HEK293 (cell line): ENCODE measurements around the gene C20orf204.
"Not testable (repeated sequence)": the region's sequence is repeated elsewhere in the genome, so short reads cannot be mapped to it uniquely, and the experiment has no call there.

Experiments
- CTCF ChIA-PET: fragments of 350-600 bp; formaldehyde crosslinking; extraction: SDS; loops from one replicate; lab custom pipeline; 2021; ENCODE audit warnings: antibody characterized with exemption; lab: Yijun Ruan, JAX
- POLR2A ChIA-PET: fragments of 300-600 bp; formaldehyde crosslinking; extraction: SDS; loops from one replicate; lab custom pipeline; 2020; ENCODE audit warnings: antibody characterized with exemption, inconsistent platforms; lab: Yijun Ruan, JAX
- H3K27ac ChIP-seq: fragments of 200-500 bp; sonication (Bioruptor generic); 2 replicates; pipeline ENCODE4 v1.5.1; 2014; ENCODE audit warnings: low read depth, low read length, control low read depth, inconsistent platforms; ENCODE audit errors: extremely low read depth
- H3K36me3 ChIP-seq, 2 experiments: fragments of 200-500 bp in 1 of 2; sonication (Bioruptor generic) in 1 of 2; 1 replicate in 1 of 2; 2 replicates in 1 of 2; pipeline ENCODE4 v1.5.1; 2014 to 2017; ENCODE audit warnings: inconsistent platforms in 2 of 2, low read length in 2 of 2; ENCODE audit not compliant: control insufficient read depth in 2 of 2, insufficient read depth in 1 of 2
- H3K4me1 ChIP-seq: fragments of 200-500 bp; sonication (Bioruptor generic); 2 replicates; pipeline ENCODE4 v1.5.1; 2014; ENCODE audit warnings: mild to moderate bottlenecking, low read length, inconsistent platforms; ENCODE audit not compliant: control insufficient read depth, insufficient read depth
- H3K4me3 ChIP-seq: 2 replicates; pipeline ENCODE4 v1.5.1; 2011; ENCODE audit warnings: low read depth, mild to moderate bottlenecking, control low read depth, low read length, moderate library complexity
- H3K9me3 ChIP-seq: fragments of 200-500 bp; sonication (Bioruptor generic); 2 replicates; pipeline ENCODE4 v1.5.1; 2014; ENCODE audit warnings: low read depth, low read length, inconsistent platforms; ENCODE audit not compliant: control insufficient read depth, insufficient read depth
- BCL11A ChIP-seq: fragments of 450-650 bp; formaldehyde crosslinking; IDR thresholded peaks from 2 replicates; pipeline ENCODE4 v1.5.1; 2016; ENCODE audit warnings: low read depth, missing biosample characterization, missing genetic modification characterization
- FEZF1 ChIP-seq: fragments of 450-650 bp; formaldehyde crosslinking; IDR thresholded peaks from 2 replicates; pipeline ENCODE4 v1.5.1; 2016; ENCODE audit warnings: missing biosample characterization, missing genetic modification characterization
- INSM2 ChIP-seq: fragments of 450-650 bp; formaldehyde crosslinking; IDR thresholded peaks from 2 replicates; pipeline ENCODE4 v1.5.1; 2016; ENCODE audit warnings: missing biosample characterization, missing genetic modification characterization
- KLF9 ChIP-seq: fragments of 450-650 bp; formaldehyde crosslinking; IDR thresholded peaks from 2 replicates; pipeline ENCODE4 v1.5.1; 2016; ENCODE audit warnings: missing biosample characterization, missing genetic modification characterization, low read depth
- OSR2 ChIP-seq: fragments of 450-650 bp; formaldehyde crosslinking; IDR thresholded peaks from 2 replicates; pipeline ENCODE4 v1.5.1; 2016; ENCODE audit warnings: missing biosample characterization, missing genetic modification characterization
- SP2 ChIP-seq: fragments of 450-650 bp; formaldehyde crosslinking; IDR thresholded peaks from 2 replicates; pipeline ENCODE4 v1.5.1; 2016; ENCODE audit warnings: missing biosample characterization, missing genetic modification characterization
- ZBTB48 ChIP-seq: fragments of 450-650 bp; formaldehyde crosslinking; IDR thresholded peaks from 2 replicates; pipeline ENCODE4 v1.5.1; 2016; ENCODE audit warnings: missing biosample characterization, missing genetic modification characterization
- ZNF121 ChIP-seq: fragments of 450-650 bp; formaldehyde crosslinking; IDR thresholded peaks from 2 replicates; pipeline ENCODE4 v1.5.1; 2016; ENCODE audit warnings: missing biosample characterization, missing genetic modification characterization
- ZNF184 ChIP-seq: fragments of 450-650 bp; IDR thresholded peaks from 2 replicates; pipeline ENCODE4 v1.5.1; 2018; ENCODE audit warnings: missing biosample characterization, mild to moderate bottlenecking, missing genetic modification characterization
- ZNF335 ChIP-seq: fragments of 450-650 bp; formaldehyde crosslinking; conservative IDR thresholded peaks from 2 replicates; pipeline ENCODE4 v1.5.1; 2016; ENCODE audit warnings: missing biosample characterization, missing genetic modification characterization
- ZNF354C ChIP-seq: fragments of 450-650 bp; formaldehyde crosslinking; IDR thresholded peaks from 2 replicates; pipeline ENCODE4 v1.5.1; 2016; ENCODE audit warnings: missing biosample characterization, missing genetic modification characterization, low read depth, borderline replicate concordance
- ZNF394 ChIP-seq: fragments of 450-650 bp; formaldehyde crosslinking; IDR thresholded peaks from 2 replicates; pipeline ENCODE4 v1.5.1; 2016; ENCODE audit warnings: missing biosample characterization, missing genetic modification characterization, mild to moderate bottlenecking, moderate library complexity, borderline replicate concordance
- ZNF544 ChIP-seq: fragments of 450-650 bp; formaldehyde crosslinking; IDR thresholded peaks from 2 replicates; pipeline ENCODE4 v1.5.0; 2017; ENCODE audit warnings: missing biosample characterization, missing genetic modification characterization
- ZNF549 ChIP-seq: fragments of 450-650 bp; IDR thresholded peaks from 2 replicates; pipeline ENCODE4 v1.5.1; 2018; ENCODE audit warnings: missing biosample characterization, missing genetic modification characterization, mild to moderate bottlenecking, inconsistent platforms, moderate library complexity
- ZNF654 ChIP-seq: fragments of 450-650 bp; formaldehyde crosslinking; IDR thresholded peaks from 2 replicates; pipeline ENCODE4 v1.5.1; 2016; ENCODE audit warnings: low read depth, missing biosample characterization, missing genetic modification characterization
- ZNF660 ChIP-seq: fragments of 450-650 bp; IDR thresholded peaks from 2 replicates; pipeline ENCODE4 v1.5.1; 2018; ENCODE audit warnings: missing biosample characterization, mild to moderate bottlenecking, missing genetic modification characterization
- ZNF692 ChIP-seq: fragments of 450-650 bp; formaldehyde crosslinking; IDR thresholded peaks from 2 replicates; pipeline ENCODE4 v1.5.1; 2016; ENCODE audit warnings: missing biosample characterization, missing genetic modification characterization
- ZNF768 ChIP-seq: fragments of 450-650 bp; formaldehyde crosslinking; IDR thresholded peaks from 2 replicates; pipeline ENCODE4 v1.5.1; 2018; ENCODE audit warnings: missing biosample characterization, mild to moderate bottlenecking, missing genetic modification characterization
- ZSCAN18 ChIP-seq: fragments of 450-650 bp; formaldehyde crosslinking; IDR thresholded peaks from 2 replicates; pipeline ENCODE4 v1.5.1; 2016; ENCODE audit warnings: missing biosample characterization, missing genetic modification characterization
- ZSCAN30 ChIP-seq: fragments of 450-650 bp; IDR thresholded peaks from 2 replicates; pipeline ENCODE4 v1.5.1; 2018; ENCODE audit warnings: missing biosample characterization, mild to moderate bottlenecking, missing genetic modification characterization, moderate library complexity
- ZSCAN5A ChIP-seq: fragments of 450-650 bp; formaldehyde crosslinking; IDR thresholded peaks from 2 replicates; pipeline ENCODE4 v1.5.1; 2016; ENCODE audit warnings: missing biosample characterization, missing genetic modification characterization
- TF ChIP-seq, protein P1 (sequence below): fragments of 450-650 bp; formaldehyde crosslinking; IDR thresholded peaks from 2 replicates; pipeline ENCODE4 v1.5.1; 2016; ENCODE audit warnings: missing biosample characterization, missing genetic modification characterization
- TF ChIP-seq, protein P2 (sequence below): fragments of 450-650 bp; formaldehyde crosslinking; optimal IDR thresholded peaks from 2 replicates; pipeline ENCODE3; 2016; ENCODE audit warnings: missing biosample characterization, mild to moderate bottlenecking, missing genetic modification characterization

The C20orf204 gene

GRCh38 chr20:64011366-64011779 lies 24.6 kb upstream of the C20orf204 start:
- ChIA-PET CTCF (no interaction called here), POLR2A (no interaction called here)
- no peak overlapping the region for H3K4me3 ChIP-seq

GRCh38 chr20:64012385-64013154 lies 23.4 kb upstream of the C20orf204 start:
- peaks cover 40 to 82% of the 10 kb centered on the region in 2 experiments for H3K36me3 ChIP-seq
- CTCF ChIA-PET, H3K4me1 ChIP-seq, H3K4me3 ChIP-seq, H3K9me3 ChIP-seq, H3K27ac ChIP-seq, POLR2A ChIA-PET: not testable (repeated sequence)

More at GRCh38 chr20:64011366-64011779, 24.6 kb upstream of the C20orf204 start:
- no peaks in the 10 kb centered on the region for H3K4me1 ChIP-seq
- H3K9me3 ChIP-seq, result no peaks in the 10 kb centered on the region
- no peak overlapping the region for H3K27ac ChIP-seq
- TF ChIP-seq ZNF394 (tag by site-specific recombination) (no peak), FEZF1 (tag by site-specific recombination) (no peak), ZNF549 (no peak), KLF9 (no peak), ZNF354C (tag by site-specific recombination) (no peak), ZNF121 (tag by site-specific recombination) (no peak), ZNF660 (tag by site-specific recombination) (no peak), ZBTB48 (tag by site-specific recombination) (no peak), ZSCAN30 (tag by site-specific recombination) (no peak), ZNF184 (tag by site-specific recombination) (no peak), INSM2 (tag by site-specific recombination) (no peak), ZNF335 (tag by site-specific recombination) (no peak)
- TF ChIP-seq, protein P1, sequence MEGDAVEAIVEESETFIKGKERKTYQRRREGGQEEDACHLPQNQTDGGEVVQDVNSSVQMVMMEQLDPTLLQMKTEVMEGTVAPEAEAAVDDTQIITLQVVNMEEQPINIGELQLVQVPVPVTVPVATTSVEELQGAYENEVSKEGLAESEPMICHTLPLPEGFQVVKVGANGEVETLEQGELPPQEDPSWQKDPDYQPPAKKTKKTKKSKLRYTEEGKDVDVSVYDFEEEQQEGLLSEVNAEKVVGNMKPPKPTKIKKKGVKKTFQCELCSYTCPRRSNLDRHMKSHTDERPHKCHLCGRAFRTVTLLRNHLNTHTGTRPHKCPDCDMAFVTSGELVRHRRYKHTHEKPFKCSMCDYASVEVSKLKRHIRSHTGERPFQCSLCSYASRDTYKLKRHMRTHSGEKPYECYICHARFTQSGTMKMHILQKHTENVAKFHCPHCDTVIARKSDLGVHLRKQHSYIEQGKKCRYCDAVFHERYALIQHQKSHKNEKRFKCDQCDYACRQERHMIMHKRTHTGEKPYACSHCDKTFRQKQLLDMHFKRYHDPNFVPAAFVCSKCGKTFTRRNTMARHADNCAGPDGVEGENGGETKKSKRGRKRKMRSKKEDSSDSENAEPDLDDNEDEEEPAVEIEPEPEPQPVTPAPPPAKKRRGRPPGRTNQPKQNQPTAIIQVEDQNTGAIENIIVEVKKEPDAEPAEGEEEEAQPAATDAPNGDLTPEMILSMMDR (tag by site-specific recombination), result no peak
- H3K36me3 ChIP-seq, result peaks cover 40 to 83% of the 10 kb centered on the region in 2 experiments

- CTCF ChIA-PET, result no interaction called here
- POLR2A ChIA-PET, result no interaction called here
- peaks cover 32 to 76% of the 10 kb centered on the region in 2 experiments; a peak in 2 of 3 replicates for H3K36me3 ChIP-seq
- no peak overlapping the region for H3K4me3 ChIP-seq
- no peaks in the 10 kb centered on the region for H3K4me1 ChIP-seq
- no peak overlapping the region for H3K27ac ChIP-seq
- H3K9me3 ChIP-seq, result no peaks in the 10 kb centered on the region
- TF ChIP-seq BCL11A (tag by site-specific recombination) (no peak), ZSCAN18 (tag by site-specific recombination) (no peak), SP2 (no peak), ZNF544 (tag by site-specific recombination) (no peak), ZNF768 (tag by site-specific recombination) (no peak), ZNF692 (tag by site-specific recombination) (no peak), ZSCAN5A (no peak), OSR2 (tag by site-specific recombination) (no peak), ZNF654 (tag by site-specific recombination) (no peak)
- TF ChIP-seq, protein P2, sequence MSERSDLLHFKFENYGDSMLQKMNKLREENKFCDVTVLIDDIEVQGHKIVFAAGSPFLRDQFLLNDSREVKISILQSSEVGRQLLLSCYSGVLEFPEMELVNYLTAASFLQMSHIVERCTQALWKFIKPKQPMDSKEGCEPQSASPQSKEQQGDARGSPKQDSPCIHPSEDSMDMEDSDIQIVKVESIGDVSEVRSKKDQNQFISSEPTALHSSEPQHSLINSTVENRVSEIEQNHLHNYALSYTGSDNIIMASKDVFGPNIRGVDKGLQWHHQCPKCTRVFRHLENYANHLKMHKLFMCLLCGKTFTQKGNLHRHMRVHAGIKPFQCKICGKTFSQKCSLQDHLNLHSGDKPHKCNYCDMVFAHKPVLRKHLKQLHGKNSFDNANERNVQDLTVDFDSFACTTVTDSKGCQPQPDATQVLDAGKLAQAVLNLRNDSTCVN (tag by site-specific recombination), result no peak
Observed at GRCh38 chr20:64015635-64016034, 20.3 kb upstream of the C20orf204 start.
